GM23248 (cell line): ENCODE results near the gene ESYT2.

Experiments
- EZH2 ChIP-seq: fragments of 200-600 bp; sonication (generic); IDR thresholded peaks from 2 replicates; pipeline ENCODE4 v1.6.1; 2018; ENCODE audit warnings: antibody characterized with exemption, mild to moderate bottlenecking; ENCODE audit not compliant: insufficient read depth, poor library complexity, severe bottlenecking
- EZH2phosphoT487 ChIP-seq: fragments of 200-600 bp; sonication (generic); IDR thresholded peaks from 2 replicates; pipeline ENCODE4 v1.6.1; 2018; ENCODE audit warnings: antibody characterized with exemption, moderate library complexity, mild to moderate bottlenecking, low read depth; ENCODE audit not compliant: insufficient read depth

- TF ChIP-seq EZH2phosphoT487: no peak
- no peak for TF ChIP-seq EZH2
Observed at GRCh38 chr7:158750702-158751101, 78.6 kb downstream of the ESYT2 start.
